Activated T-helper 1 cell treated with Interleukin-2 at 50 U/mL for 16 hours (primary cell): ENCODE results near the gene CADPS.
"Not testable (repeated sequence)": the region's sequence is repeated elsewhere in the genome, so short reads cannot be mapped to it uniquely, and the experiment has no call there.

Experiments
- DNase-seq: peaks from one replicate; pipeline ENCODE4 v3.0.0-alpha.2; 2020; ENCODE audit warnings: low read depth

The CADPS gene

DNA sequence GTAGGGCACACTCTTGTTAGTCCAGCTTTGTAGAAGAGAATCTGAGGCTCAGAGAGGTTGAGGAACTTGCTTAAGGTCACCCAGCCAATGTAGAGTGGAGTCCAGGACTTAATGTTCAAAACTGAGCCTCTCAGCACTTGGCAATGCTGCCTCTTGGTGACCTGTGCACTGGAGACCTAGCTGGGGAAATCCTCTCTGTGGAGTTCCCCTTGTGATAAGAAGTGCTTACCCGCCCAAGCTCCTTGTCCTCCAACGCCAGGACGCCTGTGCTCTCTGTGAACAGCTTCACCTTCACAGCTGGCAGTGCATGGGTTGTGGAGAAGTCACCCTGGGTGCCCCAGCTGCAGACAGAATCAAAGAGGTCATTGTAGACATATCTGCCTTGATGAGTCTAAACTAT is 282.8 kb downstream of the CADPS start:
- DNase-seq = no peak

GRCh38 chr3:62589078-62589477 is 286.1 kb downstream of the CADPS start:
- no peak for DNase-seq

DNA sequence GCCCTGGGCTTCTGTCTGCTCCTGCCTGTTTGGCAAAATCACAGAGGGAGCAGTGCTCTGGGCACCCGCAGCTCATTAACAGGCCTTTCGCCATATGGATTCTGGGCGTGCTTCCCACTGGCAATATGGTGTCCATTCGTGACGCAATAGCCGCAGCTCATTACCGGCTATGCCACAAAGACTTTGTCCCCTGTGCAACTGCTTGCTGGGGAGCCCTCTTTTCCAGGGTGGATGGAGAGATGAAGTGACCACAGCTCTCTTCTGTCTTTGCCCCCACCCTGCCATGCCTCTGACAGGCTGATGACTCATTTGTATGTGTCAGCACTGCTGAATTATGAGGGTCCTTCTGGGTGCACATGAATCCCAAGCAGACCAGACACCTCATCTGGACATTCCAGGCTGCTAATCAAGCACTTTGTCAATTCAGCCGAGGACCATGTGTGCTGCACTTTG is 287.6 kb downstream of the CADPS start:
- DNase-seq = no peak

DNA sequence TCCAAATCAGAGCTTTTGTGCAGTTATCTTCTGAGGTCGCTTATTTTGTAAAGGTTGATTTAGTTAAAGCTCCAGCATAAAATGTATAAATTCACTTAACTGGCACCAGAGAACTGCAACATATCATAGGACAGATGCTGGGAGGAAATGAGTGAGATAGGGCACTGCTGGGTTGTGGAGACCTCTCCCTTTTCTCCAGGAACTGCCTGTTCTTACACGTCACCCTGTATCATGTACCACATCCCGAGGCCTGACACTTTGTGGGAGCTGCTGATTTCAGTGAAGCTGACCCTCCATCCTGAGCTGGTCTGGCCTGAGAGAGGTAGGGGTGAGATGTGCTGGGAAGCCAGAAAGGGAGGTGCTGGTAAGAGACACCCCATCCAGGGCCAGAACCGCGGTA is 288.0 kb downstream of the CADPS start:
- no peak for DNase-seq

DNA sequence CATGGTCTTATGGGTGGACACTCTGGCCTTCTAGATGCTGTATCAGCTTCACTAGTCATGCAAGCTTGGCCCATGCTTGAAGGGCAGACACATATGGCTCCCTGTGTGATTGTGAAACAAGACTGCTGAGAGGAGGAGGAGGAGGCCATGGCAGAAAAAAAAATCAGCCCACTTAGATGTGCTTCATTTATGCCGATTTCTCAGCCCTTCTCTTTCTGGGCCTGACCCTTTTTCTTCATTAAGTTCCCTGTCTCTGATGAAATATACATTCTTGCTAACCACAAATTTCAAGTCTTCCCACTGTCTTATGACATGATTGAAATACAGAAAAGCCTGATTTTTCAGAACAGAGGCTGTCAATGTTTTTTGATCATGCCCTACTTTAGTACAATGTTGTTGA is 288.9 kb downstream of the CADPS start:
- no peak for DNase-seq

- DNase-seq = no peak
Measured at GRCh38 chr3:62585861-62586260, 289.4 kb downstream of the CADPS start.

- no peak for DNase-seq
Measured at GRCh38 chr3:62584636-62585035, 290.6 kb downstream of the CADPS start.

GRCh38 chr3:62582495-62583172 is 292.6 kb downstream of the CADPS start:
- no peak for DNase-seq

GRCh38 chr3:62580485-62580884 is 294.7 kb downstream of the CADPS start:
- not testable (repeated sequence) for DNase-seq

DNA sequence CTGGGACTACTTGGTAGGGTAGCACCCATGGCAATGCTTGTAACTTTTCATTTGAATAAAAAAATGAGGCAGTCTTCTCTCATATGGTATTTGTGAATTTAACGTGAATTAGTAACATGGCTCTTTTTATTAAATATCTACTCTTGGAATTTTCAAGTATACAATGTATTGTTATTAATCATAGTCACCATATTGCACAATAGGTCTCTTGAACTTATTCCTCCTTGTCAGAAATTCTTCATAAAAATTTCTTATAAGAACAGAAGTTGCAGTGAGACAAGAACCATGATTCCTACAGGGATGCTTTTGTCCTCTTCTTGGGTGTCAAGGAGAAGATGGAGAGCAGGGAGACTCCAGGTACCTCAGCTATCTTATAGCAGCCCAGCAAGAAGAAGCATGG is 298.1 kb downstream of the CADPS start:
- no peak for DNase-seq

DNA sequence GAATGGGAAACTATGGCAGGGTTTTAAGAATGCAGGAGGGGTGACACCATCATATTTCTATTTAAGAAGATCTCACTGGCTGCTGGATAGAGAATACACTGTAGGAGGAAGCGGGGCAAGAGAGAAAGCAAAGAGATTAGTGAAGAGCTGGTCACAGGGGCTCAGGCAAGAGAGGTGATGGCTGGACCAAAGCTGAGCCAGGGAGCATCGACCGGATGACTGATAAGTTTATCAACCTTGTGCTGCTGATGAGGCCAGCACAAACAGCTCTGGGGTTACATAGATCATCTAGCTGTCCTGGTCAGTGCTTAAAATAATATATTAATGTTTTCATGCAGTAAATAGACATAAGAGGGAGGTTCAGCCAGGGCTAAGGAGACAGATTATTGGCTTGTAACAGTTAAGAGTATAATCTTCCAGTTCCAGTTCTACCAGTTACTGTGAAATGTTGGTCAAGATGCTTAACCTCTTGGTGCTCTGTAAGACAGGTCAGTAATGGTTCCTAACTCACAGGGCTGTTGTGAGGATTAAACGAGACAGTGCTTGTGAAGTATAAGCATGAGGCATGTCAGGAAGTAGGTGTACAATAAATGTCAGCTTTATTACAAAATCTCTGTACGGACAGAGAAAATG is 300.8 kb downstream of the CADPS start:
- no peak for DNase-seq

DNA sequence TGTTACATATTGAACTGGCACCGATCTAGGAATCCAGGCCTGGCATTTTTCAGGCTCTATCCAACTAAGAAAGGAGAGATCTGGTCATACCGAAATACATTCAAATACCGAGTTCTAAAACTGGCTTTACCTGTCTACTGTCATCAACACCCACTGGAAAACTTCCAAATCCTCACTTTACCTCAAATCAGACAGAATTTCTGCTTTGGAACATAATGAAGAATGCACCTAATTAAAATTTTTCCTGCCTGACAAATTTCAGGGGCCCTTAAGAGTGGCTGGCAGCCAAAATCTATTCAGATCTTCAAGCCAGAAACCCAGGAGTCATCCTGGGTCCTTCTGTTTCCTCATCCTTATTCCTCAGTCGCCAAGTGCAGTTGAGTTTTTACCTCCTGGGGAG is 303.3 kb downstream of the CADPS start:
- DNase-seq = no peak

- DNase-seq = no peak
Measured at GRCh38 chr3:62570888-62571287, 304.3 kb downstream of the CADPS start.

GRCh38 chr3:62569609-62570008 is 305.6 kb downstream of the CADPS start:
- no peak for DNase-seq

DNA sequence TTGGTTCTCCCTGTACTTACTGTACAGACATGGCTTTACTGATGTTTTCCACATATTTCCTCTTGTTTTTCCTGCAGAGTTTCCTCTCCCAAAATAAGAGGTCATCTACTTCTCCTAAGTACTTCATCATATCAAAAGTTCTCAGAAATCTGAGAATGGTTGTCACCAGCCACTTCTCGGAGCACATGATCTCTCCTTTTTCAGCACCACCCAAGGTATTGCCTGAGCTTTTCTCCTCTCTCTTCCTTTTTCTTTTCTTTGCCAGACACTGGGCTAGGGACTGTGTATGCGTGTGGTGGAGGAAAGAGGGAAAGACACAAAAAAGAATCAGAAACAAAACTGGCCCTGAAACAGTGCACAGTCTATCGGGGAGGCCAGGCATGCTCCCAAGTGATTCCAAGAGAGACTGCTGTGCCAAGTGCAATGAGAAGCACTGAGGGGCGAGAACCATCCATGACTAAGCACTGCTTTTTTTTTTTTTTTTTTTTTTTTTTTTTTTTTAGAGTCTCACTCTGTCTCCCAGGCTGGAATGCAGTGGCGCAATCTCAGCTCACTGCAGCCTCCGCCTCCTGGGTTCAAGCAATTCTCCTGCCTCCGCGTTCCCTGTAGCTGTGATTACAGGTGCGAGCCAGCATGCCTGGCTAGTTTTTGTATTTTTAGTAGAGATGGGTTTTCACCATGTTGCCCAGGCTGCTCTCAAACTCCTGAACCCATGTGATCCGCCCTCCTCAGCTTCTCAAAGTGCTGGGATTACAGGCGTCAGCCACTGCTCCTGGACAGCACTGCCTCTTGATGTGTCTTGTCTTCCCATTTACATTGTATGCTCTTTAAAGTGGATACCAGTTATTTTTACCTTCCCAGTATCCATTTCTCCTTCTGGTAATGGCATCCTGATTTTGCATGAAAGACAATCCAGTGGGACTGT is 307.9 kb downstream of the CADPS start:
- no peak for DNase-seq

DNA sequence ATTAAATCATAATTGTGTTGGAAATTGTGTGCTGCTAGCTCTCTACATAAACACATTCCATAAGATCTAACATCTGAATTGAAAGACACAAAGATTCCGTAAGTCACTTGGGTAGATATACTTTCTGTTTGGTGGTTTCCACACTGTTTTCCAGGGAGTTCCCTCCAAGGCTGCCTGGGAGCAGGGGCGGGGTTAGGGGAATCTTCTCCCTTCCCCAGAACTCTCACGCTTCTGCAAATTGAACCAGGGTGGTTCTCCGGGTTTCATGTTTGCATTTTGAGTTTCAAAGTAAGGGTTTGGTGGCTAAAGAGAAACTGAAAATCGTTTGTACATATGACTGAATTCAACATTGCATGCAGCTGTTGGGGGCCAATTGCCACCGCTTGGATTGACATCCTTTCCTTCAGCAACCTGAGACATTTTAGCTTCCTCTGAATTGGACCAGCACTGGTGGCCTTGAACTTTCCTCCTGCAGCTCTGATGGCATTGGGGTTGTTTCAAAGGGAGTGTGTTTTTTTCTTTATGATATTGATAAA is 309.1 kb downstream of the CADPS start:
- DNase-seq = no peak

GRCh38 chr3:62562596-62562995 is 312.6 kb downstream of the CADPS start:
- DNase-seq = no peak

DNA sequence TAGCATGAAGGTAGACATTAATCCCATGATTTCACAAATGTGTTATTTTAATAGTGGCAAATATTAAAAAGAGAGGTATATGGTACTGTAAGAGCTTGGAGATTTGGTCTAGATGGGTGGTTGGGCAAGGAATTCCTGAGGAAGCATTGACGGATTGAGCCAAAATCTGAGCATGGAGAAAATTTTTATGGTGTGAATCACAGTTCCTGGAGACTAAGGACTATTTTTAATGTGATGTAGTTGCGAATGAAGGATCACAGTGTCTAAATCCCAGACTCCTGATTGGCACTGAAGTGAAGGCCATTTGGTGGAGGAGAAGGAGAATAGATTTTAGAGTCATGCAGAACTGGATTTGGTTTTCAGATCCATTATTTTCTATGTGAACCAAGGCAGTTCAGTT is 313.2 kb downstream of the CADPS start:
- no peak for DNase-seq

DNA sequence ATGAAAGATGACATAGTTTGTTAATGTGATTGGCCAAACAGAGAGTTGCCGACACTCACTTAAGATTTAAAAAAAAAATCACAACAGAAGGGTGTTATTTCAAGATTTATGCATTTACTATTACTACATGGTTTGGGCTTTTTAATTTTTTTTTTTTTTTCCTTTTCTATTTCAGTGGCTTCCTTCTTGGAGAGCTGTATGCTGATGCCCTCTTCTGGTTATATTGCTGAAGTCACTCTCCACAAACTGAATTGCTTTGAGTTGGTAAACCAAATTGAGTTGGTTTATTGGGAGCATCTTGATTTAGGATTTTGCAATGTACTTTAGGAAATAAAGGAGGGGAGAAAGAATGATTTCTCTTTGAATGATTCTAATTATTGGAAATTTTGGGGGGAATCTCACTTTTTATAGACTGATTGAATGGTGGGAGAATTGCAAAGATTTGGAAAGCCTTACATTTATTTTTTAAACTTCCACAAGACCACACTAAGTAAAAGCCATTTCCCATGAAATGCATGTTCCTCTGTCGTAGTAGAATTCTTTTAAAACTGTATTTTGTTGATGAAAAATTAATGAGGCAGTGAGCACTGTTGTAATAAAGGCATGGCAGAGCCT is 315.3 kb downstream of the CADPS start:
- DNase-seq = no peak

- DNase-seq = no peak
Measured at GRCh38 chr3:62558549-62559112, 316.6 kb downstream of the CADPS start.

DNA sequence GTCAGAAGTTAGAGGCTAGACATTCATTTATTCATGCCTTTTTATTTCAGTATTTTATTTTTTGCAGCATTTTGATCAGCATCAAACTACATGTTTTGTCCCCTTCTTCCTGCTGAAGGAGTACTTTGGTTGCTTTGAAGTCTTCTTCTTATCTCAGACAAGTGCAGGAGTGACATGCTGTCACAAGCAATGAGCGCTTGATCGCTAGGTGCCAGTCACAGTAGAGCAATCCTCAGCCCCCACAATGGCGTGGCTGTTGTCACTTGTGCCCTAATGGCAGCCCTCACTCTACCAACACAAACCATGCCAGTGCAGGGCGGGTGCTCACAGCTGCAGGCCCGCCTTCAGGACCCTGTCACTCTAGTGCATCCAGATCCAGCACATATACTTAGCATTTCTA is 317.2 kb downstream of the CADPS start:
- DNase-seq = no peak

DNA sequence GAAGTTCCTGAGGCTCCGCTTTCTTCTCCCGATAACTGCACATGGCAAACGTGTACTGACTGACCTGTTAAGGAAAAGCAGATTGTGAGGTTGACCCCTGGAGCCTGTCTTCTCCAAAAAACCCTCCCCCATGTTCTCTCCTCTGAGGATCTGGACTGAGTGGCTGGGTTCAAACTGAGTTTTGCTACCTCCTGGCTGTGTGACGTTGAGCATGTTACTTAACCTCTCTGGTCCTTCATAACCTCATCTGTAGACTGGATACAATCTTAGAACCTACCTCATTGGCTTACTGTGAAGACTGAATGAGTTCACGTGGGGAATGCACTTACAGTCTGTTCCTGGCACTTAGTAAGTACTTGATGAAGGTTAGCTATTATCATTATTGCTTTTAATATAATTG is 317.8 kb downstream of the CADPS start:
- DNase-seq = no peak
